Ovary (tissue), 3 donors: Measurements from ENCODE around the gene SORBS1.

Source experiments
- EP300 ChIP-seq: sonication (generic); formaldehyde crosslinking; IDR thresholded peaks from one replicate; pipeline ENCODE4 v1.6.1; 2017; ENCODE audit warnings: antibody characterized with exemption
- POLR2A ChIP-seq: fragments of 450-650 bp; IDR thresholded peaks from one replicate; pipeline ENCODE4 v1.6.1; 2017; ENCODE audit warnings: antibody characterized with exemption, mild to moderate bottlenecking, moderate library complexity
- TF ChIP-seq, protein P1 (sequence below), 3 donors: fragments of 450-650 bp in 2 of 3; fragments of 200-600 bp in 1 of 3; IDR thresholded peaks; one replicate each; pipeline versions ENCODE4 v1.5.1 to v1.8.0; 2016 to 2022; ENCODE audit warnings: antibody characterized with exemption in 3 of 3, mild to moderate bottlenecking in 1 of 3
- donor health status: DM: no; HTN: no; CAD: no.

GRCh38 chr10:95566136-95566535 is 5.0 kb upstream of the SORBS1 start:
- TF ChIP-seq, protein P1, sequence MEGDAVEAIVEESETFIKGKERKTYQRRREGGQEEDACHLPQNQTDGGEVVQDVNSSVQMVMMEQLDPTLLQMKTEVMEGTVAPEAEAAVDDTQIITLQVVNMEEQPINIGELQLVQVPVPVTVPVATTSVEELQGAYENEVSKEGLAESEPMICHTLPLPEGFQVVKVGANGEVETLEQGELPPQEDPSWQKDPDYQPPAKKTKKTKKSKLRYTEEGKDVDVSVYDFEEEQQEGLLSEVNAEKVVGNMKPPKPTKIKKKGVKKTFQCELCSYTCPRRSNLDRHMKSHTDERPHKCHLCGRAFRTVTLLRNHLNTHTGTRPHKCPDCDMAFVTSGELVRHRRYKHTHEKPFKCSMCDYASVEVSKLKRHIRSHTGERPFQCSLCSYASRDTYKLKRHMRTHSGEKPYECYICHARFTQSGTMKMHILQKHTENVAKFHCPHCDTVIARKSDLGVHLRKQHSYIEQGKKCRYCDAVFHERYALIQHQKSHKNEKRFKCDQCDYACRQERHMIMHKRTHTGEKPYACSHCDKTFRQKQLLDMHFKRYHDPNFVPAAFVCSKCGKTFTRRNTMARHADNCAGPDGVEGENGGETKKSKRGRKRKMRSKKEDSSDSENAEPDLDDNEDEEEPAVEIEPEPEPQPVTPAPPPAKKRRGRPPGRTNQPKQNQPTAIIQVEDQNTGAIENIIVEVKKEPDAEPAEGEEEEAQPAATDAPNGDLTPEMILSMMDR (IDR thresholded peaks at IDR 0.05): no peak
- TF ChIP-seq POLR2A (no peak), EP300 (no peak)
